ENCODE measurements around the gene RGS9BP. TPM values are rescaled to one million over a fixed set of nuclear protein-coding genes. Genes with fewer than 3 reads are reported as not detected.
"Not testable (repeated sequence)": the region's sequence is repeated elsewhere in the genome, so short reads cannot be mapped to it uniquely, and the experiment has no call there.

The RGS9BP gene
- total RNA-seq, 1 experiment from 2014 or later, result 0.13 TPM

- no peak overlapping the region for H3K4ac ChIP-seq (ENCODE audit: low read depth, low read length)
- peaks cover 2% of the 10 kb centered on the region; the same call in 1 of the 2 replicates for H3K27me3 Mint-ChIP-seq (ENCODE audit: low read depth)
- H3K18ac ChIP-seq (ENCODE audit: insufficient read length, low read depth, low read length), result no peak overlapping the region
These were observed 26.4 kb downstream of the RGS9BP start for GRCh38 chr19:32702010-32702409.

GRCh38 chr19:32704006-32704405, 28.4 kb downstream of the RGS9BP start:
- not testable (repeated sequence) for H3K4me1 Mint-ChIP-seq; H3K27ac Mint-ChIP-seq; H3K79me2 ChIP-seq (ENCODE audit: insufficient read depth, low read length); H2AK5ac ChIP-seq (ENCODE audit: insufficient read length, low read length); H4K20me1 ChIP-seq (ENCODE audit: control insufficient read depth, insufficient read depth, insufficient read length); H3K4me1 ChIP-seq (ENCODE audit: insufficient read depth, low read length); H3K14ac ChIP-seq (ENCODE audit: insufficient read depth, low read length); H3K4me2 ChIP-seq (ENCODE audit: insufficient read depth, insufficient read length, low read length); H4K5ac ChIP-seq (ENCODE audit: insufficient read length, low read depth, low read length); H3K56ac ChIP-seq (ENCODE audit: insufficient read length, low read depth, low read length); H2BK15ac ChIP-seq (ENCODE audit: low read depth, low read length); H2BK5ac ChIP-seq (ENCODE audit: insufficient read length, low read length); H3T11ph ChIP-seq (ENCODE audit: low read length); H2BK120ac ChIP-seq (ENCODE audit: low read depth, low read length, poor library complexity, severe bottlenecking); H3K23me2 ChIP-seq (ENCODE audit: insufficient read length, low read depth, low read length, poor library complexity, severe bottlenecking); H2AFZ ChIP-seq (ENCODE audit: low read length); H3K23ac ChIP-seq (ENCODE audit: insufficient read length, low read depth, low read length); H4K91ac ChIP-seq (ENCODE audit: insufficient read length, low read depth, low read length); H3K27me3 ChIP-seq (ENCODE audit: insufficient read depth, low read length); DNase-seq; H3K9me3 ChIP-seq (ENCODE audit: control insufficient read depth, low read depth, low read length); H2BK20ac ChIP-seq (ENCODE audit: low read depth, low read length, poor library complexity, severe bottlenecking); H2BK12ac ChIP-seq (ENCODE audit: insufficient read length, low read depth, low read length); H3K27ac ChIP-seq (ENCODE audit: insufficient read length, low read depth, low read length); H3K27me3 Mint-ChIP-seq (ENCODE audit: low read depth); H3K18ac ChIP-seq (ENCODE audit: insufficient read length, low read depth, low read length); H3K9ac ChIP-seq (ENCODE audit: extremely low read depth, insufficient read length, low read length); H3K79me1 ChIP-seq (ENCODE audit: insufficient read depth, low read depth, low read length, poor library complexity, severe bottlenecking); H3K4ac ChIP-seq (ENCODE audit: low read depth, low read length); H4K8ac ChIP-seq (replicated peaks; ENCODE audit: insufficient read length, low read depth, low read length); H3K4me3 Mint-ChIP-seq
- Mint-ChIP-seq H3K9me3 (peaks cover 18 to 23% of the 10 kb centered on the region in 2 experiments), H3K36me3 (ENCODE audit: insufficient read depth in 1 of 3, low read depth in 3 of 3) (peaks cover 13 to 30% (median 27%) of the 10 kb centered on the region in 3 experiments)
- WGBS (ENCODE audit: extremely low coverage, insufficient read length, low lambda C conversion rate), result no CpG with 5 or more reads among the region's 2 CpGs

More at GRCh38 chr19:32702010-32702409, 26.4 kb downstream of the RGS9BP start:
- H4K8ac ChIP-seq (replicated peaks; ENCODE audit: insufficient read length, low read depth, low read length), result no peak overlapping the region
- H3T11ph ChIP-seq (ENCODE audit: low read length), result no peak overlapping the region
- no peak overlapping the region for H4K5ac ChIP-seq (ENCODE audit: insufficient read length, low read depth, low read length)
- no peak overlapping the region for H2AK5ac ChIP-seq (ENCODE audit: insufficient read length, low read length)
- H2BK12ac ChIP-seq (ENCODE audit: insufficient read length, low read depth, low read length), result no peak overlapping the region
- H2AFZ ChIP-seq (ENCODE audit: low read length), result no peak overlapping the region
- no peak overlapping the region for H3K27ac Mint-ChIP-seq
- H4K20me1 ChIP-seq (ENCODE audit: control insufficient read depth, insufficient read depth, insufficient read length), result no peaks in the 10 kb centered on the region
- H3K9me3 Mint-ChIP-seq, result peaks cover 18 to 25% of the 10 kb centered on the region in 2 experiments
- no peak overlapping the region for H2BK20ac ChIP-seq (ENCODE audit: low read depth, low read length, poor library complexity, severe bottlenecking)
- H3K4me1 Mint-ChIP-seq, result peaks cover 25 to 29% of the 10 kb centered on the region in 2 experiments
- no peak overlapping the region for H3K27ac ChIP-seq (ENCODE audit: insufficient read length, low read depth, low read length)
- no peak overlapping the region for H3K14ac ChIP-seq (ENCODE audit: insufficient read depth, low read length)
- no peak overlapping the region for H3K56ac ChIP-seq (ENCODE audit: insufficient read length, low read depth, low read length)
- H3K9me3 ChIP-seq (ENCODE audit: control insufficient read depth, low read depth, low read length), result no peaks in the 10 kb centered on the region
- H3K79me1 ChIP-seq (ENCODE audit: insufficient read depth, low read depth, low read length, poor library complexity, severe bottlenecking), result no peaks in the 10 kb centered on the region
- H2BK120ac ChIP-seq (ENCODE audit: low read depth, low read length, poor library complexity, severe bottlenecking), result no peak overlapping the region
- no peaks in the 10 kb centered on the region for H3K27me3 ChIP-seq (ENCODE audit: insufficient read depth, low read length)
- no peaks in the 10 kb centered on the region for H3K23me2 ChIP-seq (ENCODE audit: insufficient read length, low read depth, low read length, poor library complexity, severe bottlenecking)
- peaks cover 2% of the 10 kb centered on the region; the same call in 1 of the 2 replicates for H3K4me1 ChIP-seq (ENCODE audit: insufficient read depth, low read length)
- no CpG with 5 or more reads among the region's 5 CpGs for WGBS (ENCODE audit: extremely low coverage, insufficient read length, low lambda C conversion rate)
- H3K4me2 ChIP-seq (ENCODE audit: insufficient read depth, insufficient read length, low read length), result no peak overlapping the region
- DNase-seq, result no peak
- no peak for TF ChIP-seq CTCF (conservative IDR thresholded peaks at IDR 0.05)
- peaks cover 13 to 31% (median 29%) of the 10 kb centered on the region in 3 experiments for H3K36me3 Mint-ChIP-seq (ENCODE audit: insufficient read depth in 1 of 3, low read depth in 3 of 3)
- H3K9ac ChIP-seq (ENCODE audit: extremely low read depth, insufficient read length, low read length), result no peak overlapping the region
- no peak overlapping the region for H2BK5ac ChIP-seq (ENCODE audit: insufficient read length, low read length)
- H3K79me2 ChIP-seq (ENCODE audit: insufficient read depth, low read length), result no peaks in the 10 kb centered on the region
- H3K4me3 Mint-ChIP-seq, result no peak overlapping the region
- H3K23ac ChIP-seq (ENCODE audit: insufficient read length, low read depth, low read length), result no peak overlapping the region
- no peak overlapping the region for H2BK15ac ChIP-seq (ENCODE audit: low read depth, low read length)
- H4K91ac ChIP-seq (ENCODE audit: insufficient read length, low read depth, low read length), result no peak overlapping the region

Data from H9 (cell line).